Heart right ventricle (tissue), 16 donors: ENCODE results near the gene FAM83B. TPM values are rescaled to one million over a fixed set of nuclear protein-coding genes. Genes with fewer than 3 reads are reported as not detected.

Experiments
- ATAC-seq, 8 donors: fragments of 200-7000 bp; cut with Tn5 transposase; one replicate each; pipeline ENCODE4 v1.9.1; 2020; ENCODE audit warnings: mild to moderate bottlenecking in 8 of 8, moderate library complexity in 8 of 8, moderate number of reproducible peaks in 1 of 8
- DNase-seq, 2 donors: peaks; one replicate each; pipeline ENCODE4 v3.0.0-alpha.2; 2020
- H3K27ac ChIP-seq, 10 donors: fragments of 200-600 bp; sonication (generic) in 2 of 10; one replicate each; pipeline versions ENCODE4 v1.5.0 to v1.8.0; 2020 to 2022; ENCODE audit warnings: mild to moderate bottlenecking in 3 of 10
- H3K27me3 ChIP-seq, 7 donors: fragments of 200-600 bp; one replicate each; pipeline ENCODE4 v1.8.0; 2021 to 2022; ENCODE audit warnings: mild to moderate bottlenecking in 2 of 7
- H3K36me3 ChIP-seq, 9 donors: fragments of 200-600 bp; sonication (generic) in 1 of 9; one replicate each; pipeline versions ENCODE4 v1.5.0 to v1.8.0; 2020 to 2022; ENCODE audit warnings: mild to moderate bottlenecking in 2 of 9
- H3K4me1 ChIP-seq, 9 donors: fragments of 200-600 bp; sonication (generic) in 1 of 9; one replicate each; pipeline versions ENCODE4 v1.5.0 to v1.8.0; 2020 to 2022; ENCODE audit warnings: mild to moderate bottlenecking in 4 of 9
- H3K4me3 ChIP-seq, 10 donors: fragments of 200-600 bp; sonication (generic) in 2 of 10; one replicate each; pipeline versions ENCODE4 v1.5.0 to v1.8.0; 2020 to 2022; ENCODE audit warnings: mild to moderate bottlenecking in 7 of 10, moderate library complexity in 2 of 10
- H3K9me3 ChIP-seq, 11 donors: fragments of 200-600 bp in 10 of 11; sonication (generic) in 2 of 11; one replicate each; pipeline versions ENCODE4 v1.5.0 to v1.8.0; 2013 to 2022; ENCODE audit warnings: mild to moderate bottlenecking in 2 of 11, control low read depth in 1 of 11, moderate library complexity in 1 of 11
- WGBS, 2 donors: extraction: QIAGEN DNeasy Blood & Tissue Kit; methylation state at CpG; one replicate each; pipeline ENCODE4 v1.1.7; 2013; ENCODE audit warnings: inconsistent platforms in 1 of 2; 5-methylcytosine and 5-hydroxymethylcytosine counted together
- intact Hi-C, 10 donors: fragments of 100-400 bp; cut with DNase I; formaldehyde crosslinking; loops; one replicate each; pipeline versions ENCODE4 v1.11.1 to v1.14.2; 2022
- polyA plus RNA-seq, 2 donors: library from polyadenylated mRNA; stranded (reverse); fragments of 200-250 nt; gene quantifications; one replicate each; pipeline ENCODE4 v1.2.3, GENCODE V29; 2013
- total RNA-seq, 10 donors: library from RNA; stranded (reverse); fragmentation: NEBNext Ultra II Directional in 3 of 10; extraction: Animal tissue kit (Norgen Biotek cat#: 25700) in 3 of 10; gene quantifications; one replicate each; pipeline versions ENCODE4 v1.2.1 to v1.2.4, GENCODE V29; 2021 to 2023
- TF ChIP-seq, protein P1 (sequence below), 9 donors: fragments of 200-600 bp; sonication (generic) in 2 of 9; IDR thresholded peaks; one replicate each; pipeline versions ENCODE4 v1.5.0 to v1.8.0; 2021 to 2022; ENCODE audit warnings: antibody characterized with exemption in 9 of 9, mild to moderate bottlenecking in 5 of 9, moderate library complexity in 1 of 9
- donor health status: Arrhythmogenic right ventricular cardiomyopathy.
- donor health status: ischemic (EF 13 %, LVEDD 7.1; RV severe dilation, severe dysfunction).
- donor health status: healthy with polysubstance abuse.
- donor health status: DM: no; HTN: yes; CAD: no.
- donor health status: DM: no; HTN: no; CAD: no.
- donor health status: ischemic (EF 25% LVEDD 6.9; RV normal size, moderate dysfunction).
- donor health status: ischemic (EF 25% LVEDD 5.7; RV mildly dilated, moderate dysfunction).
- donor health status: healthy.
- donor health status: DM: yes; HTN: yes; CAD: no.
- donor health status: Ischemic cardiomyopathy.
- donor health status: ischemic (EF 35%, LVEDD 5.7; RV mildly dilated, moderate dysfunction).
- donor health status: nonischemic (EF 11% LVEDD 7.7; RV severe dilation, severe dysfunction).
- donor health status: DM: yes; HTN: yes; CAD: no.
- donor health status: PGD.
- donor health status: ischemic (EF 29% LVEDD 5.4; RV normal size, mild dysfunction).
- donor health status: nonischemic (EF 23%, LVEDD 6.1; RV moderate dilation, normal function).

Gene FAM83B
- total and polyA plus RNA-seq, 12 donors = 0.01 to 7.2 (median 0.28) TPM; not detected in 4

DNA sequence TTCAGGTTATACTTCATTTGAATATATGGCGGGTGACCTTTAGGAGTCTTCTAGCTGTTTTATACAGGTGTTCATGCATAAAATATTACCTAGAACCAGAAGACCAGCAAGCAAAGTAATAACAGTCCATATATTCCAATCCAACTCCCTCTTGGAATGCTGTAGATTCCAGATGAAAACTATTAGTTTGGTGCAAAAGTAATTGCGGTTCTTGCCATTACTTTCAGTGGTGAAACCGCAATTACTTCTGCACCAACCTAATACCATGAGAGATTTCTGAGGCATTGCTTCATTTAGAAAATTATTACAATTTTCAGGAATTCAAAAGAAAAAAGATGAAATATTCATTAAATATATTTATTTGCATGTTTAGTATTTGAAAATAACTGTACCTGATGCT is 62.6 kb downstream of the FAM83B start:
- Histone ChIP-seq H3K4me1 (no peaks in the 10 kb centered on the region), H3K9me3 (no peaks in the 10 kb centered on the region), H3K36me3 (no peaks in the 10 kb centered on the region), H3K27me3 (no peaks in the 10 kb centered on the region), H3K4me3 (no peak overlapping the region), H3K27ac (no peak overlapping the region)
- TF ChIP-seq, protein P1, sequence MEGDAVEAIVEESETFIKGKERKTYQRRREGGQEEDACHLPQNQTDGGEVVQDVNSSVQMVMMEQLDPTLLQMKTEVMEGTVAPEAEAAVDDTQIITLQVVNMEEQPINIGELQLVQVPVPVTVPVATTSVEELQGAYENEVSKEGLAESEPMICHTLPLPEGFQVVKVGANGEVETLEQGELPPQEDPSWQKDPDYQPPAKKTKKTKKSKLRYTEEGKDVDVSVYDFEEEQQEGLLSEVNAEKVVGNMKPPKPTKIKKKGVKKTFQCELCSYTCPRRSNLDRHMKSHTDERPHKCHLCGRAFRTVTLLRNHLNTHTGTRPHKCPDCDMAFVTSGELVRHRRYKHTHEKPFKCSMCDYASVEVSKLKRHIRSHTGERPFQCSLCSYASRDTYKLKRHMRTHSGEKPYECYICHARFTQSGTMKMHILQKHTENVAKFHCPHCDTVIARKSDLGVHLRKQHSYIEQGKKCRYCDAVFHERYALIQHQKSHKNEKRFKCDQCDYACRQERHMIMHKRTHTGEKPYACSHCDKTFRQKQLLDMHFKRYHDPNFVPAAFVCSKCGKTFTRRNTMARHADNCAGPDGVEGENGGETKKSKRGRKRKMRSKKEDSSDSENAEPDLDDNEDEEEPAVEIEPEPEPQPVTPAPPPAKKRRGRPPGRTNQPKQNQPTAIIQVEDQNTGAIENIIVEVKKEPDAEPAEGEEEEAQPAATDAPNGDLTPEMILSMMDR (IDR thresholded peaks at IDR 0.05) = no peak
- intact Hi-C loops = no loop called here
- ATAC-seq (no peak), DNase-seq (no peak)
- 94 to 98% methylated on average over 3 of the region's 3 CpGs for WGBS, 2 donors

DNA sequence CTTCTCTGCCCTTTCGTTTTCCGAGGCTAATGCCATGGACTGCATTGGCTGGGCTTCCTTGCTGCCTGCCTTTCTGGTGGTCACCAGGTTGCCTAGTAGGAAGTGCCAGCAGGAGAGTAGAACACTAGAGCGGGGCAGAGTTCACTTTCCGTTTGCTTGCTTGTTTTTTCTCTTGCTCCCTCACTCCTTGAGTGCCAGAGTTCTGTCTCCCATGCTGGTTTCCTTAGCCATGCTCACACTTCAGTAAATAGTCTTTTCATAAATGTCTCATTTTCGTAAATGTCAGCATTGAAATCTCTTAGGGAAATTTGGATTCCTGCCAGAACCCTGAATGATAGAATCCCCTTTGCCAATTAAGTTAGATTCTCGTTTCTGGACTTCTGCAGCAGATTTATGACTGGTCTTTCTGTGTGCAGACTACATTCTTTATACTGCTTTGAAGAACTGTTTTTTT is 63.9 kb downstream of the FAM83B start:
- Histone ChIP-seq H3K9me3 (no peaks in the 10 kb centered on the region), H3K27me3 (no peaks in the 10 kb centered on the region), H3K4me1 (no peaks in the 10 kb centered on the region), H3K27ac (no peak overlapping the region), H3K36me3 (no peaks in the 10 kb centered on the region), H3K4me3 (no peak overlapping the region)
- DNase-seq = no peak
- 57 to 73% methylated on average over 6 of the region's 6 CpGs for WGBS, 2 donors
- ATAC-seq = no peak
- TF ChIP-seq, protein P1 (IDR thresholded peaks at IDR 0.05) = no peak
- intact Hi-C loops = no loop called here

DNA sequence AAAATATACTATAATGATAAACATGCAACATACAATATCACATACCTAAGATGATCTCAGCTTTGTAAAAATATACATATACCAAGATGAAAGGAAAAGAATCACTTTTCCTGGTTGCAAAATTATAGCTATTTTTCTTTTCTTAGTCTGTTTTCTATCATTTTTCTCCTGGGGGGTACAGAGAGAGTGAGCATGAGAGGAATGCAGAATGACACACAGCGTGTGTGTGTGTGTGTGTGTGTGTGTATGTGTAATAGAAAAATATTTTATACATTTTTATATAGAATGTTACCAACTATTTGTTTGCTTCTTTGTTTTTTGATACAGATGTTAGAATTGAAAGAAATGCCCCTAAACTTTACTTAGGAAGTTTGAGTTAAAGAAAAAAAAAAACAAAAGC is 64.3 kb downstream of the FAM83B start:
- Histone ChIP-seq H3K36me3 (no peaks in the 10 kb centered on the region), H3K4me3 (no peak overlapping the region), H3K27me3 (no peaks in the 10 kb centered on the region), H3K9me3 (no peaks in the 10 kb centered on the region), H3K4me1 (no peaks in the 10 kb centered on the region), H3K27ac (no peak overlapping the region)
- intact Hi-C loops = no loop called here
- 48 to 60% methylated on average over 1 of the region's 1 CpG for WGBS, 2 donors
- DNase-seq (no peak), ATAC-seq (no peak)
- TF ChIP-seq, protein P1 (IDR thresholded peaks at IDR 0.05) = no peak

DNA sequence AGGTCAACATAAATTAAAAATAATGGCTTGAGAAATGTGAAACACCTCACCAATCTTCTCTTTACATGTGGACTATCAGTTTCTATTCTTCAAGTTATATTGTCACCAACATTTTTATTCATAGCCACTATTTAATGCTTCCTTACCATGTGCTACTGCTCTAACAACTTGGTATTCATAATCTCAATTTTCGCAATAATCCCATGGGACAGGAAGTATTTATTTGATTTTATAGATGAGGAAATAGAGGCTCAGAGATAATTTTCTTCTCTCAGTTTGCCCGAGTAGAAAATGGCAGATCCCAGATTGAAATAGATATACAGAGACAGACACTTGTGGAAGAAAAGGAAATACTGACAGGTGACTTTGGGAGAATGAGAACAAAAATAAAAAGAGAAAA is 66.6 kb downstream of the FAM83B start:
- H3K4me1 ChIP-seq = no peaks in the 10 kb centered on the region
- 59 to 72% methylated on average over 2 of the region's 2 CpGs for WGBS, 2 donors
- H3K4me3 ChIP-seq = no peak overlapping the region
- H3K36me3 ChIP-seq = no peaks in the 10 kb centered on the region
- ATAC-seq = no peak
- DNase-seq = no peak
- intact Hi-C loops = no loop called here
- no peaks in the 10 kb centered on the region for H3K27me3 ChIP-seq
- TF ChIP-seq, protein P1 (IDR thresholded peaks at IDR 0.05) = no peak
- no peak overlapping the region for H3K27ac ChIP-seq
- no peaks in the 10 kb centered on the region for H3K9me3 ChIP-seq

DNA sequence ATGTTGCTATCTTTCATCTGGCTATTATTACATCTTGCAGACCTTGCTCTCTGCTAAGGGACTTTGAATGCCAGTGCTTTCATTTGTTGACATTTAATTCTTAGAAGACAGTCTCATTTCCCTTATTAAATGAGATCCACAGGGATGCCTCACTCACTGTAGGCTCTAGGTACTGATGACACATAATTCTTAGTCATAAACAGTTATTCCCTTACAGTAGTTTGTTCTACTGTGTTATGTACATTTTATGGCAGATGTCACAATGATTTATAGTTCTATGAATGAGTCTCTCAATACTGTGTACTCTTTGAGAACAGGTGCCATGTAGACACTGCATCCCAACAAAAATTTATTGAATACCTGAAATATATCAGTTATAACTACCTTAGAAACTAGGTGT is 70.3 kb downstream of the FAM83B start:
- DNase-seq (no peak), ATAC-seq (no peak)
- Histone ChIP-seq H3K36me3 (no peaks in the 10 kb centered on the region), H3K27ac (no peak overlapping the region), H3K27me3 (no peaks in the 10 kb centered on the region), H3K4me3 (no peak overlapping the region), H3K4me1 (no peaks in the 10 kb centered on the region), H3K9me3 (no peaks in the 10 kb centered on the region)
- TF ChIP-seq, protein P1 (IDR thresholded peaks at IDR 0.05) = no peak
- intact Hi-C loops = no loop called here
